Measurements from ENCODE around the gene EDRF1. TPM values are rescaled to one million over a fixed set of nuclear protein-coding genes. Genes with fewer than 3 reads are reported as not detected.

The EDRF1 gene
- 10 to 100 TPM; 32.5 to 33.5 TPM for total RNA-seq
- 13.1 TPM for polyA plus RNA-seq

- H3K27me3 Mint-ChIP-seq = no peaks in the 10 kb centered on the region
- H3K36me3 Mint-ChIP-seq = peaks cover 0 to 50% (median 5%) of the 10 kb centered on the region in 3 donors
- H3K4me3 Mint-ChIP-seq = peak within 1 kb of the TSS; percentile 95 to 99 (median 98)
- peaks cover 0 to 5% (median 0%) of the 10 kb centered on the region in 5 donors for H3K9me3 Mint-ChIP-seq
- ChIA-PET CTCF (interaction anchor here (0.9 kb wide), 1 partner anchor 104 kb away, joined by 3 read pairs; the partner anchor contains the start of genes BCCIP and UROS), POLR2A (interaction anchor here (0.9 to 1.2 kb wide), 2 partner anchors 70 to 103 kb away, joined by 4 to 9 read pairs; partner anchors contain the start of genes BCCIP and UROS)
- Histone ChIP-seq H3K9me3 (ENCODE audit: low read length) (no peaks in the 10 kb centered on the region), H3K36me3 (ENCODE audit: insufficient read depth, low read length) (peaks cover 19% of the 10 kb centered on the region), H3K27ac (ENCODE audit: low read depth, low read length) (peak within 1 kb of the TSS; percentile 93), H3K4me3 (ENCODE audit: low read length) (peak within 1 kb of the TSS; percentile 96), H3K27me3 (ENCODE audit: insufficient read depth, low read length, poor library complexity, severe bottlenecking) (no peaks in the 10 kb centered on the region), H3K4me1 (ENCODE audit: insufficient read depth, low read length) (peaks cover 22% of the 10 kb centered on the region)
- peaks cover 36 to 49% (median 42%) of the 10 kb centered on the region in 3 donors for H3K4me1 Mint-ChIP-seq
- DNase-seq = peak; percentile 99 to 100 (median 100)
- H3K27ac Mint-ChIP-seq = peak within 1 kb of the TSS; percentile 95 to 99 (median 98)
Measured at GRCh38 chr10:125719173-125720001, at the start of gene EDRF1. Gene EDRF1 (plus strand): TSS chr10:125719709. CDS start chr10:125719808, 99 bp downstream.

DNA sequence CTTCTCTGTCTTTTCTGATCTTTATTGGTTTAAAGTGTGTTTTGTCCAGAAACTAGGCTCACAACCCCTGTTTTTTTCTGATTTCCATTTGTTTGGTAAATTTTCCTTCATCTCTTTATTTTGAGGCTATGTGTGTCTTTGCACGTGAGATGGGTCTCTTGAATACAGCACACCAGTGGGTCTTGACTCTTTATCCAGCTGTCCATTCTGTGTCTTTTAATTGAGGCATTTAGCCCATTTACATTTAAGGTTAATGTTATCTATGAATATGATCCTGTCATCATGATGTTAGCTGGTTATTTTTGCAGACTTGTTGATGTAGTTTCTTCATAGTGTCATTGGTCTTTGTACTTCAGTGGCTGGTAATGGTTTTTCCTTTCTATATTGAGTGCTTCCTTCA is 46.6 kb upstream of the EDRF1 start:
- Mint-ChIP-seq H3K27ac (no peak overlapping the region), H3K27me3 (peaks cover 10 to 42% of the 10 kb centered on the region in 2 donors), H3K36me3 (peaks cover 0 to 20% (median 4%) of the 10 kb centered on the region in 3 donors), H3K4me3 (no peak overlapping the region), H3K9me3 (peaks cover 25 to 51% (median 49%) of the 10 kb centered on the region in 5 donors), H3K4me1 (no peaks in the 10 kb centered on the region)
- DNase-seq = no peak
- Histone ChIP-seq H3K27me3 (ENCODE audit: insufficient read depth, low read length, poor library complexity, severe bottlenecking) (no peaks in the 10 kb centered on the region), H3K27ac (ENCODE audit: low read depth, low read length) (no peak overlapping the region), H3K4me1 (ENCODE audit: insufficient read depth, low read length) (no peaks in the 10 kb centered on the region), H3K4me3 (ENCODE audit: low read length) (no peak overlapping the region), H3K36me3 (ENCODE audit: insufficient read depth, low read length) (no peaks in the 10 kb centered on the region), H3K9me3 (ENCODE audit: low read length) (no peaks in the 10 kb centered on the region)
- ChIA-PET CTCF (no interaction called here), POLR2A (no interaction called here)

DNA sequence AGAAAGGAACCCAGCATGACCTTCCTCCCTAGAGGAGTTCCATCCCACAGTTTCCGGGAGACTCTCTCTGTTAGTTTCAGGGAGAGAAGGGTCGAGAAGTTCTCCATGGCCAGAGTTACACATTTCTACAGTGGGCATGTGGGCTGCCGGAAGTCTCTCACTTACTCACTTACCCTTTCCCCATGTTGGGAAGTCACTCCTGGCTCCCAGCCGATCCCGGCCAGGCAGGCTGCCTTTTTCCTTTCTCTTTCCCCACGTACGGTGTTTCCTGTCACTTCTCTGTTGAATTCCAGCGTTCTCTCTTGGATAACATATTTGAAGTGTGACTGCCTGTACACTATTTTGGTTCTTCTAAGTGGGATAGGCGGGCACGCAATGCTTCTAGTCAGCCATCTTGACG is 40.1 kb upstream of the EDRF1 start:
- DNase-seq = no peak
- Mint-ChIP-seq H3K27me3 (peaks cover 15 to 48% of the 10 kb centered on the region in 2 donors), H3K36me3 (peaks cover 0 to 16% (median 2%) of the 10 kb centered on the region in 3 donors), H3K4me1 (no peaks in the 10 kb centered on the region), H3K9me3 (peaks cover 23 to 37% (median 28%) of the 10 kb centered on the region in 5 donors), H3K27ac (no peak overlapping the region), H3K4me3 (no peak overlapping the region)
- Histone ChIP-seq H3K9me3 (ENCODE audit: low read length) (no peaks in the 10 kb centered on the region), H3K4me3 (ENCODE audit: low read length) (no peak overlapping the region), H3K36me3 (ENCODE audit: insufficient read depth, low read length) (no peaks in the 10 kb centered on the region), H3K27me3 (ENCODE audit: insufficient read depth, low read length, poor library complexity, severe bottlenecking) (no peaks in the 10 kb centered on the region), H3K27ac (ENCODE audit: low read depth, low read length) (no peak overlapping the region), H3K4me1 (ENCODE audit: insufficient read depth, low read length) (no peaks in the 10 kb centered on the region)
- CTCF ChIA-PET = no interaction called here
- POLR2A ChIA-PET = no interaction called here

- Mint-ChIP-seq H3K36me3 (peaks cover 0 to 5% (median 0%) of the 10 kb centered on the region in 3 donors), H3K9me3 (peaks cover 3 to 11% (median 5%) of the 10 kb centered on the region in 5 donors), H3K27ac (no peak within 1 kb of the TSS), H3K27me3 (peaks cover 12 to 41% of the 10 kb centered on the region in 2 donors), H3K4me1 (no peaks in the 10 kb centered on the region), H3K4me3 (no peak within 1 kb of the TSS)
- Histone ChIP-seq H3K4me1 (ENCODE audit: insufficient read depth, low read length) (no peaks in the 10 kb centered on the region), H3K36me3 (ENCODE audit: insufficient read depth, low read length) (no peaks in the 10 kb centered on the region), H3K4me3 (ENCODE audit: low read length) (no peak within 1 kb of the TSS), H3K27me3 (ENCODE audit: insufficient read depth, low read length, poor library complexity, severe bottlenecking) (no peaks in the 10 kb centered on the region), H3K9me3 (ENCODE audit: low read length) (no peaks in the 10 kb centered on the region), H3K27ac (ENCODE audit: low read depth, low read length) (no peak within 1 kb of the TSS)
- no peak for DNase-seq
- ChIA-PET CTCF (no interaction called here), POLR2A (no interaction called here)
Measured at GRCh38 chr10:125683063-125683462, 36.4 kb upstream of the EDRF1 start, which contains the start of gene TEX36. Gene TEX36 (minus strand): TSS chr10:125683163. CDS start chr10:125682989, 174 bp downstream.

GRCh38 chr10:125683821-125684220 is 35.7 kb upstream of the EDRF1 start:
- H3K9me3 Mint-ChIP-seq = peaks cover 0 to 6% (median 0%) of the 10 kb centered on the region in 5 donors
- H3K27me3 ChIP-seq (ENCODE audit: insufficient read depth, low read length, poor library complexity, severe bottlenecking) = no peaks in the 10 kb centered on the region
- H3K4me3 ChIP-seq (ENCODE audit: low read length) = no peak overlapping the region
- peaks cover 12 to 44% of the 10 kb centered on the region in 2 donors for H3K27me3 Mint-ChIP-seq
- no peaks in the 10 kb centered on the region for H3K9me3 ChIP-seq (ENCODE audit: low read length)
- CTCF ChIA-PET = no interaction called here
- no peak for DNase-seq
- H3K36me3 Mint-ChIP-seq = peaks cover 0 to 5% (median 0%) of the 10 kb centered on the region in 3 donors
- H3K36me3 ChIP-seq (ENCODE audit: insufficient read depth, low read length) = no peaks in the 10 kb centered on the region
- H3K27ac Mint-ChIP-seq = no peak overlapping the region
- POLR2A ChIA-PET = no interaction called here
- no peaks in the 10 kb centered on the region for H3K4me1 Mint-ChIP-seq
- no peaks in the 10 kb centered on the region for H3K4me1 ChIP-seq (ENCODE audit: insufficient read depth, low read length)
- no peak overlapping the region for H3K27ac ChIP-seq (ENCODE audit: low read depth, low read length)
- H3K4me3 Mint-ChIP-seq = no peak overlapping the region

DNA sequence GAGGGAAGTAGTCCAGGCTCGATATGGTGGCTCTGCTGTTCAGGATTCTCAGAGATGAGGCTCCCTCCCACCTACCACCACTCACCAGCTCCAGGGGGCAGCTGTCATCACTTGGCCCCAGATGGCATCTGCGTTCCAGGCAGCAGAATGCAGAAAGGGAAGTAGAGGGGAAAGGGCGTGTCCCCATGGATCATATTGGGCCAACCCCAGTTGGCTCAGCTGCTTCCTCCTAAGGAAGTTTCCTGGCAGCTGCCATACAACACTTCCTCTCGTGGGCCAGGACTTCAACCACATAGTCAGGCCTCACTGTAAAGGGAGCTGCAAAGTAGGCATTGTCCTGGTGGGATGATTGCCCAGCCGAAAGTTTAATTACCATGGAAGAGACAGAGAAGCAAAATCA is 34.9 kb upstream of the EDRF1 start:
- Histone ChIP-seq H3K27me3 (ENCODE audit: insufficient read depth, low read length, poor library complexity, severe bottlenecking) (no peaks in the 10 kb centered on the region), H3K4me3 (ENCODE audit: low read length) (no peak overlapping the region), H3K4me1 (ENCODE audit: insufficient read depth, low read length) (no peaks in the 10 kb centered on the region), H3K36me3 (ENCODE audit: insufficient read depth, low read length) (no peaks in the 10 kb centered on the region), H3K27ac (ENCODE audit: low read depth, low read length) (no peak overlapping the region), H3K9me3 (ENCODE audit: low read length) (no peaks in the 10 kb centered on the region)
- no peak overlapping the region for H3K4me3 Mint-ChIP-seq
- CTCF ChIA-PET = no interaction called here
- H3K4me1 Mint-ChIP-seq = no peaks in the 10 kb centered on the region
- POLR2A ChIA-PET = no interaction called here
- H3K9me3 Mint-ChIP-seq = peaks cover 0 to 5% (median 0%) of the 10 kb centered on the region in 5 donors
- peaks cover 0 to 4% (median 0%) of the 10 kb centered on the region in 3 donors for H3K36me3 Mint-ChIP-seq
- no peak overlapping the region for H3K27ac Mint-ChIP-seq
- H3K27me3 Mint-ChIP-seq = peaks cover 12 to 44% of the 10 kb centered on the region in 2 donors
- DNase-seq = no peak

GRCh38 chr10:125687507-125688185 is 31.9 kb upstream of the EDRF1 start:
- no peaks in the 10 kb centered on the region for H3K36me3 Mint-ChIP-seq
- POLR2A ChIA-PET = no interaction called here

More at GRCh38 chr10:125687507-125688185, 31.9 kb upstream of the EDRF1 start:
- CTCF ChIA-PET = no interaction called here
- DNase-seq = no peak
- Mint-ChIP-seq H3K27me3 (peaks cover 5 to 45% of the 10 kb centered on the region in 2 donors), H3K4me3 (no peak overlapping the region), H3K27ac (no peak overlapping the region), H3K4me1 (peaks cover 0 to 6% (median 5%) of the 10 kb centered on the region in 3 donors), H3K9me3 (peaks cover 0 to 2% (median 0%) of the 10 kb centered on the region in 5 donors)
- Histone ChIP-seq H3K36me3 (ENCODE audit: insufficient read depth, low read length) (no peaks in the 10 kb centered on the region), H3K9me3 (ENCODE audit: low read length) (no peaks in the 10 kb centered on the region), H3K4me3 (ENCODE audit: low read length) (no peak overlapping the region), H3K4me1 (ENCODE audit: insufficient read depth, low read length) (no peaks in the 10 kb centered on the region), H3K27ac (ENCODE audit: low read depth, low read length) (no peak overlapping the region), H3K27me3 (ENCODE audit: insufficient read depth, low read length, poor library complexity, severe bottlenecking) (no peaks in the 10 kb centered on the region)
